GM19240 (cell line): Measurements from ENCODE around the gene LORICRIN.

Experiments
- DNase-seq: peaks from one replicate; pipeline ENCODE4 v3.0.0; 2011; ENCODE audit warnings: low spot score; ENCODE audit not compliant: insufficient read length

Gene LORICRIN

GRCh38 chr1:153302308-153302707, 42.8 kb downstream of the LORICRIN start:
- DNase-seq = no peak

- DNase-seq = no peak
Measured at GRCh38 chr1:153305682-153306081, 46.2 kb downstream of the LORICRIN start.

- DNase-seq = no peak
Measured at GRCh38 chr1:153306303-153307220, 47.1 kb downstream of the LORICRIN start.

- DNase-seq = no peak
Measured at GRCh38 chr1:153307221-153307600, 47.7 kb downstream of the LORICRIN start.

GRCh38 chr1:153308540-153308939, 49.1 kb downstream of the LORICRIN start:
- no peak for DNase-seq

- no peak for DNase-seq
Measured at GRCh38 chr1:153309441-153309840, 50.0 kb downstream of the LORICRIN start.

- no peak for DNase-seq
Measured at GRCh38 chr1:153310526-153310925, 51.0 kb downstream of the LORICRIN start.
